ENCODE data around the gene PLEKHM1. TPM values are rescaled to one million over a fixed set of nuclear protein-coding genes. Genes with fewer than 3 reads are reported as not detected.

The PLEKHM1 gene
- total RNA-seq, 1 donor from 2014 or later: 56.6 TPM

DNA sequence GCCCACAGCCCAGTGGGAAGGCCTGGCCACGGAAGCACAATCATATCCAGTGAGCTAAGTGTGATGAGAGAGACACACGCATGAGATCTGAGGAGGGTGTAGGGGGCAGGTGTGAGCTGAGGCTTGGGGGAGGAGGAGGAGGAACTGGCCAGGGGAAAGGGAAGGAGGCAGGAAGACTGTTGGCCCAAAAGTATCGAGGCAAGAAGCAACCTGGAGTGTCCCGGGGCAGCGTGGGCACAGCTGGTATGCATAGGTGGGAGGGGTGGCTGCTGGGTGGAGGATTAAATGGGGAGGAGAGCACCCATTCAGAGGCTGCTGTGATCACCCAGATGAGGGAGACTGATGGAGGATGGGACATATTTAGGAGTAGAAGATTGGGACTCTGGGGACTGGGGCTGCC is 99.2 kb downstream of the PLEKHM1 start:
- DNase-seq (ENCODE audit: low spot score): no peak
- intact Hi-C loops (cut with DNase I): no loop called here
- ATAC-seq: no peak

DNA sequence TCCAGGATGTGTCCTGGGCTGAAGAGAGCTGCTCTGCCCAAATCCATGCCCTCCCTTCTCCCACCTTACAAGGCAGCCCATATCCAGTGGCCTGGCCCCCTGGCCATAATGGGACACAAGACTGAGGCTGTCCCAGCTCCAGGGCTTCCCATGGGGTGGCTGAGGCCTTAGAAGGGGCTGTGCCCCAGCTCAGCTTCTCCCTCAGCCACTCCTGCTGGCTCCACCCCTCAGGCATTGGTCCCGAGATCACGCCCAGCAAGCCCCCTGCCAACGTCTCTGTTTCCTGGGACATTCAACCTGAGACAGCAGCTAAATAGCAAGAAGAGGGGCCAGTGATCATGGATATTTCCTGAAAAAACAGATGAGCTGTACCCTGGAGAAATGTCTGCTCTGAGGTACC is 101.2 kb downstream of the PLEKHM1 start:
- ATAC-seq (no peak), DNase-seq (ENCODE audit: low spot score) (no peak)
- intact Hi-C loops (cut with DNase I): loop anchor here (5.0 kb wide), 1 partner anchor 167 kb away; the partner anchor contains the start of gene FMNL1

DNA sequence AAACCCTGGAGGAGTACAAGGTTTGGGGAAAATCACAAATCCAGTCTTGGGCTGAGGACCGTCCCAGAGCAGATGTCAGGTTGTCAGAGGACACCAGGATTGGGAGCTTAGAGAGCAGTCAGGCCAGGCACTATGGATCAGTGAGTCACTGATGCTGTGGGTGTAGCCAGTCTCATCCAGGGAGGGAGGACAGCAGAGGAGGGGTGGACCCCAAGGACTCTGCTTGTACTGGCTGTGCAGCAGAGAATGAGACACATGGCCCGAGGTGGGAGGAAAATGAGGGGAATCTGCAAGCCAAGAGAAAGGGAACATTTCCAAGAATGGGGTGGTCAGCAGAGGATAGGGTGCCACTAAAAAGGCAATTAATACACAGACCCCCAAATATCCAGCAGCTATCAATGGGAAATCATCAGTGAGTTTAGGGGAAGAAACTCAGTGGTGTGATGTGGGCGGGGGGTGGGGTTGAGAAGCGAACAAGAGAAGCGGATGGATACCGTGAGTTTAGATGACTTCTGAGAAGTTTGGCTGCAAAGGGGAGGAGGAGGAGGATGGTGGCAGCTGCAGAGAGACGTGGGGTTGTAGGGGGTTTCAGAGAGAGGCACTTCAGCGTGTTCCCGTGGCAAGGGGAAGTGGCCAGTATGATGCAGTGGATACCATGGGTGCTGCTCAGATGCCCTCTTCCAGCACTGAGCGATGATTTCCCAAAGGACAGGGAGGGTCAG is 101.8 kb downstream of the PLEKHM1 start:
- ATAC-seq (no peak), DNase-seq (ENCODE audit: low spot score) (no peak)
- intact Hi-C loops (cut with DNase I): loop anchor here (5.0 kb wide), 1 partner anchor 166 kb away; the partner anchor contains the start of gene FMNL1

DNA sequence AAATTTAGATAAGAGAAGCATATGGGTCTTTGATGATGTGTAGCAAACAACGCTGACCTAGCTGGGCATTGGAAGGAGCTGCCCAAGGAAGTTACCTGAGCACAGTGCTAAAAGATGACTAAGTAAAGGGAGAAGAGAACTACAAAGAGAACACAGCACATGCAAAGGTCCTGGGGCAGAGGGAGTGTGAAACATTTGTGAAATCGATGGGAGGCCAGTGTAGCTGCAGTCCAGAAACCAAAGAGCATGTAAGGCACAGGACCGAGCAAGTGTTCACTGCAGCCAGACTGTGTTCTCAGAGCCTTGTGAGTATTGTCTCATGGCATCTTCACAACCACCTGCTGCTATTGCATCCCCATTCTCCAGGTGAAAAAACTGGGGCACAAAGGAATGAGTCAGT is 102.8 kb downstream of the PLEKHM1 start:
- ATAC-seq: no peak
- intact Hi-C loops (cut with DNase I): loop anchor here (5.0 kb wide), 1 partner anchor 165 kb away; the partner anchor contains the start of gene FMNL1
- no peak for DNase-seq (ENCODE audit: low spot score)

DNA sequence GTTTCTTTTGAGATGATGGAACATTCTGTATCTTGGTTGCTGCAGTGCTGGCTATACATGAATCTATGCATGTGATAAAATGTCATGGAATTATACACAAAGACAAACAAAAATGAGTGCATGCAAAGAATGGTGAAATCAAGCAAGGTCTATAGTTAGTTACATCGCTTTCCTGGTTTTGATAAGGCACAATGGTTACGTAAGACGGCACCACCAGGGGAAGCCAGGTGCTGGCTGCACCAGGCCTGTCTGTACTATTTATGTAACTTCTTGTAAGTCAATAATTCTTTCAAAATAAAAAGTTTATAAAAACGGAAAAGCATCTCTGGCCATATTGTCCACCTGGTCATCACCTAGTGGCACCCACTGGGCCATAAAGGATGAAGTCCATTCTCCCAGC is 104.3 kb downstream of the PLEKHM1 start:
- no peak for DNase-seq (ENCODE audit: low spot score)
- ATAC-seq: no peak
- intact Hi-C loops (cut with DNase I): loop anchor here (5.0 kb wide), 1 partner anchor 164 kb away; the partner anchor contains the start of gene FMNL1

Other genes with a start within 250 kb of the PLEKHM1 start
- gene SPATA32, start 228.6 kb downstream of the PLEKHM1 start, total RNA-seq: not detected
- 19.1 TPM for gene MAP3K14, start 173.7 kb downstream of the PLEKHM1 start, total RNA-seq
- gene ARHGAP27, start 57.9 kb downstream of the PLEKHM1 start, total RNA-seq: 30.6 TPM

Data from sciatic nerve (tissue), 2 donors.